Adrenal gland (tissue), 12 donors: Measurements from ENCODE around the gene TMED7. TPM values are rescaled to one million over a fixed set of nuclear protein-coding genes. Genes with fewer than 3 reads are reported as not detected.

Experiments
- DNase-seq, 7 donors: peaks; one replicate each; pipeline ENCODE4 v3.0.0-alpha.2; 2019 to 2020
- H3K27ac ChIP-seq, 5 donors: fragments of 200-600 bp; sonication (generic) in 4 of 5; 1 replicate in 3 of 5; 2 replicates in 2 of 5; pipeline versions ENCODE4 v1.5.1 to v1.8.0; 2016 to 2020; ENCODE audit warnings: mild to moderate bottlenecking in 1 of 5
- H3K27me3 ChIP-seq: fragments of 200-600 bp; 2 replicates; pipeline ENCODE4 v1.8.0; 2021
- H3K36me3 ChIP-seq, 2 donors: fragments of 200-600 bp; replicated peaks in 1 of 2; 1 replicate in 1 of 2; 2 replicates in 1 of 2; pipeline versions ENCODE4 v1.5.1 to v1.8.0; 2018 to 2022
- H3K4me1 ChIP-seq, 2 donors: fragments of 200-600 bp; replicated peaks in 1 of 2; 1 replicate in 1 of 2; 2 replicates in 1 of 2; pipeline versions ENCODE4 v1.5.1 to v1.8.0; 2018 to 2021
- H3K4me3 ChIP-seq, 4 donors: fragments of 200-600 bp; sonication (generic) in 3 of 4; one replicate each; pipeline ENCODE4 v1.5.1; 2016 to 2018
- H3K9me3 ChIP-seq, 3 donors: fragments of 200-600 bp; sonication (generic) in 1 of 3; replicated peaks in 1 of 3; 1 replicate in 2 of 3; 2 replicates in 1 of 3; pipeline versions ENCODE4 v1.5.1 to v1.8.0; 2016 to 2021
- POLR2A ChIP-seq, 2 donors: fragments of 450-650 bp; IDR thresholded peaks; one replicate each; pipeline ENCODE4 v1.6.1; 2017; ENCODE audit warnings: antibody characterized with exemption in 2 of 2, mild to moderate bottlenecking in 2 of 2, moderate library complexity in 1 of 2
- WGBS, 4 donors: extraction: QIAGEN DNeasy Blood & Tissue Kit in 2 of 4; methylation state at CpG; one replicate each; pipeline versions ENCODE4 v1.1.5 to v1.1.7; 2013 to 2017; 5-methylcytosine and 5-hydroxymethylcytosine counted together
- intact Hi-C, 2 donors: fragments of 100-400 bp; cut with DNase I; formaldehyde crosslinking; loops; one replicate each; pipeline versions ENCODE4 v1.14.1 to v1.15.0; 2022 to 2023
- polyA plus RNA-seq, 3 donors: library from polyadenylated mRNA; stranded (reverse); fragments of 200-250 nt in 2 of 3; fragments of 350-450 nt in 1 of 3; fragmentation: Illumina TruSeq in 1 of 3; extraction: RNeasy Lipid Tissue Mini Kit (QIAGEN cat#74804) in 1 of 3; gene quantifications; one replicate each; pipeline ENCODE4 v1.2.3, GENCODE V29; 2013 to 2014
- total RNA-seq, 9 donors: library from RNA; depleted of rRNA in 4 of 9; stranded (reverse); fragments of >200 nt in 4 of 9; fragments of 120-200 nt in 1 of 9; fragmentation: NEBNext Ultra II Directional in 1 of 9; extraction: Animal tissue kit (Norgen Biotek cat#: 25700) in 1 of 9; gene quantifications; one replicate each; pipeline versions ENCODE4 v1.1.0 to v1.2.4, GENCODE V29; 2013 to 2023
- TF ChIP-seq, protein P1 (sequence below), 6 experiments: fragments of 450-650 bp in 4 of 6; fragments of 200-600 bp in 2 of 6; sonication (generic) in 1 of 6; IDR thresholded peaks; 1 replicate in 5 of 6; 2 replicates in 1 of 6; pipeline versions ENCODE4 v1.5.1 to v1.8.0; 2016 to 2021; ENCODE audit warnings: antibody characterized with exemption in 6 of 6, mild to moderate bottlenecking in 2 of 6, moderate library complexity in 1 of 6
- donor health status: healthy with polysubstance abuse.
- donor health status: Bipolar disorder and iron deficiency.
- donor health status: DM: yes; HTN: yes; CAD: no.
- donor health status: DM: no; HTN: no; CAD: no.
- donor health status: DM: no; HTN: no; CAD: no.
- donor health status: DM: yes; HTN: yes; CAD: no.

The TMED7 gene
- total and polyA plus RNA-seq, 12 donors, result 9.3 to 205 (median 87.2) TPM

DNA sequence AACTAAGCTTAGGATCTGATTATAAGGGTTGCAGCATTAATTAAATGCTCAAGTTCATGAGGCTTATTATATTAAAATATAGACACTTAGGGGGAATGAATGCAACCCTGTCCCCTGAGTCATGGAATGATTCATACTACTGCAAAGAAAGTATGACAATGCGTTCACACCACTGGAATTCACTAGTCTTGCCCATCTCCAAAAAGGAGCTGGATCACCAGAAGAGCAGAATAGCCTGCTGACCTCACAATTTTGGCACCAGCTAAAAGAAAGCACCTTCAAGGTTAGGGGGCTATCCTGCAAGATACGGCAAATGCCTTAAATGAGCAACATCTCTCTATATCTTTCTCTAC, 32.0 kb upstream of the TMED7 start:
- Histone ChIP-seq H3K9me3 (no peaks in the 10 kb centered on the region), H3K27me3 (no peaks in the 10 kb centered on the region), H3K4me3 (no peak overlapping the region), H3K36me3 (no peaks in the 10 kb centered on the region), H3K27ac (no peak overlapping the region), H3K4me1 (no peaks in the 10 kb centered on the region)
- TF ChIP-seq POLR2A (IDR thresholded peaks at IDR 0.05), result no peak
- TF ChIP-seq, protein P1, sequence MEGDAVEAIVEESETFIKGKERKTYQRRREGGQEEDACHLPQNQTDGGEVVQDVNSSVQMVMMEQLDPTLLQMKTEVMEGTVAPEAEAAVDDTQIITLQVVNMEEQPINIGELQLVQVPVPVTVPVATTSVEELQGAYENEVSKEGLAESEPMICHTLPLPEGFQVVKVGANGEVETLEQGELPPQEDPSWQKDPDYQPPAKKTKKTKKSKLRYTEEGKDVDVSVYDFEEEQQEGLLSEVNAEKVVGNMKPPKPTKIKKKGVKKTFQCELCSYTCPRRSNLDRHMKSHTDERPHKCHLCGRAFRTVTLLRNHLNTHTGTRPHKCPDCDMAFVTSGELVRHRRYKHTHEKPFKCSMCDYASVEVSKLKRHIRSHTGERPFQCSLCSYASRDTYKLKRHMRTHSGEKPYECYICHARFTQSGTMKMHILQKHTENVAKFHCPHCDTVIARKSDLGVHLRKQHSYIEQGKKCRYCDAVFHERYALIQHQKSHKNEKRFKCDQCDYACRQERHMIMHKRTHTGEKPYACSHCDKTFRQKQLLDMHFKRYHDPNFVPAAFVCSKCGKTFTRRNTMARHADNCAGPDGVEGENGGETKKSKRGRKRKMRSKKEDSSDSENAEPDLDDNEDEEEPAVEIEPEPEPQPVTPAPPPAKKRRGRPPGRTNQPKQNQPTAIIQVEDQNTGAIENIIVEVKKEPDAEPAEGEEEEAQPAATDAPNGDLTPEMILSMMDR (IDR thresholded peaks at IDR 0.05), result no peak
- 69 to 79% (median 73%) methylated on average over 2 of the region's 2 CpGs for WGBS, 4 donors
- no peak for DNase-seq
- intact Hi-C loops, result no loop called here

DNA sequence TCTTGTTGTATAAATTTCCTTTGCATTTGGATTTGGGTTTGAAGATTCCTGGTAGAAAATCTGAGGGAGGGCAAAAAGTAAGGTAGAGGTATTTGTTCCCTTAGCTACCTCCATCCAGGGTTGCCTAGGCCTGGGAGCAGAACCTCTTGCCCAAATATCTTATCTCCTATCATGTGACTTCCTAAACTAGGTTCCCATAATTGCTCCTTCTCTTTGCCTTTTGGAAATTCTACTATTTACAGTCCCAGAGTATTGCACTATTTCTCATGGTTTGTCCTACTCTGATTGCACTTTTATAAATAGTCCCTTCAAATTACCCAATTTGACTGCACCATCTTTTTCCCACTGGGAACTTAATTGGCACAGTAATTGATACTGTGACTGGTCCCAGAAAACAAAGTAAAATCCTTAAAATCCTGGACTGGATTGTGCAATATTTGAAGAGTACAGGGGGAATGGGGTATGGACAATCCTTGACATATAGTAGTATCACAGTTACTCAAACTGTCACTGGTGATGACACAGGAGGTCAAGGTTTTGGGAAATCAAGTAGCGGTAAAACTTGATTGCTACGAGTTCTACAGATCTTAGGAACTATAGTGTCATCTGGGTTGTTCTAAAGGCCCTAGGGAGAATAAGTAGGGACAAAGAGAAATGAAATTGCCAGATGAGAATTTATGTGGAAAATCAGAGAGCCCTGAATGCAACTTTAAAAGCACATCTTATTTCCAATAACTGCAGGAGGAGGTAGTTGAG, 31.5 kb upstream of the TMED7 start:
- intact Hi-C loops, result no loop called here
- Histone ChIP-seq H3K27ac (no peak overlapping the region), H3K4me3 (no peak overlapping the region), H3K27me3 (no peaks in the 10 kb centered on the region), H3K9me3 (no peaks in the 10 kb centered on the region), H3K36me3 (no peaks in the 10 kb centered on the region), H3K4me1 (no peaks in the 10 kb centered on the region)
- no peak for TF ChIP-seq POLR2A (IDR thresholded peaks at IDR 0.05)
- TF ChIP-seq, protein P1 (IDR thresholded peaks at IDR 0.05), result no peak
- 49 to 70% (median 55%) methylated on average over 2 of the region's 2 CpGs for WGBS, 4 donors
- DNase-seq, result no peak

DNA sequence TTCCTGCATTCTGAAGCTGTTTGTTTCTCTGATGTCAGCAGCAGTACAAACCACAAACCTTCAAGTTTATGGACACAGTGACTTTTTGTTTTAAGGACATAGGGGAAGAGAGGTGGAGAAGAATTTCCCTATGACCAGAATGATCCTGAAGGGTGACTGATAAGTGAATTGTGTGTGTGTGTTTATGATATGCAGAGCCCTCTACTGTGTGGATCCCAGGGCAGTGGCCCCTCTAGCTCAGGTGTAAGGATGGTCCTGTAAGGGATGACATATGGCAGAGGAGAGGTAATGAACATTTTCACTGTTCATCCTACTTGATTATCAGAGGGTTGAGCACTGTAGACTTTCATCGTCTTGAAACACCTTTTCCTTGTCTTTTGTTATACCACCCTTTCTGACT, 30.6 kb upstream of the TMED7 start:
- Histone ChIP-seq H3K27me3 (no peaks in the 10 kb centered on the region), H3K36me3 (no peaks in the 10 kb centered on the region), H3K4me1 (no peaks in the 10 kb centered on the region), H3K27ac (no peak overlapping the region), H3K4me3 (no peak overlapping the region), H3K9me3 (no peaks in the 10 kb centered on the region)
- no peak for TF ChIP-seq POLR2A (IDR thresholded peaks at IDR 0.05)
- TF ChIP-seq, protein P1 (IDR thresholded peaks at IDR 0.05), result no peak
- DNase-seq, result no peak
- intact Hi-C loops, result no loop called here
- WGBS, 4 donors, result 72 to 90% (median 86%) methylated on average over 1 of the region's 1 CpG

DNA sequence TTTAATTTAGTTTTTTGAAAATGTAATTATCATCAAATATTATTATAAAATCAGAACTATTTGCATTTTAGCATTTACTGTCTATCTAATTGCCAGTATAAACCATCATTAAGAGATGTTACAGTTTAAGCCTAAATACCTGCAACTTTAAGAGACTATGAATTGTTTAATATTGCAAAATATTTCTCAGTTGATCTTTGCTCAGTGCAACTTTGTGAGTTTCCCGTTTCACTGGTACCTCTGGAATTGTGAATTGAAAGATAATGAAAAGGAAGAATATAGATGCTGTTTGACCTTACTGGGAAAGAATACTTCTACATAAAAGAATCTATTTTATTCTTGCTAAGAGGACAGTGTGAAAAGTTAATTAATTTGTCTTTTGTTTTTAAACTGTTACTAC, 30.2 kb upstream of the TMED7 start:
- 69 to 87% (median 75%) methylated on average over 1 of the region's 1 CpG for WGBS, 4 donors

More for the DNA sequence above, 30.2 kb upstream of the TMED7 start:
- no peak for DNase-seq
- no peak overlapping the region for H3K4me3 ChIP-seq
- no peaks in the 10 kb centered on the region for H3K9me3 ChIP-seq
- no peak for TF ChIP-seq POLR2A (IDR thresholded peaks at IDR 0.05)
- TF ChIP-seq, protein P1 (IDR thresholded peaks at IDR 0.05), result no peak
- H3K4me1 ChIP-seq, result no peaks in the 10 kb centered on the region
- intact Hi-C loops, result no loop called here
- H3K36me3 ChIP-seq, result no peaks in the 10 kb centered on the region
- H3K27me3 ChIP-seq, result no peaks in the 10 kb centered on the region
- no peak overlapping the region for H3K27ac ChIP-seq
